Right lobe of liver (tissue), 4 donors: ENCODE data around the gene STX8.

Source experiments
- CTCF ChIP-seq, 4 donors: fragments of 200-600 bp in 3 of 4; fragments of 450-650 bp in 1 of 4; IDR thresholded peaks; one replicate each; pipeline versions ENCODE4 v1.5.1 to v1.8.0; 2016 to 2022; ENCODE audit warnings: antibody characterized with exemption in 4 of 4, mild to moderate bottlenecking in 2 of 4
- POLR2A ChIP-seq: fragments of 450-650 bp; IDR thresholded peaks from one replicate; pipeline ENCODE4 v1.6.1; 2017; ENCODE audit warnings: antibody characterized with exemption, mild to moderate bottlenecking
- donor health status: DM: no; HTN: no; CAD: no.
- donor health status: DM: no; HTN: no; CAD: no.
- donor health status: DM: no; HTN: yes; CAD: no.

- TF ChIP-seq POLR2A: no peak
- TF ChIP-seq CTCF (IDR thresholded peaks at IDR 0.05): no peak
These were observed 334.8 kb downstream of the STX8 start for GRCh38 chr17:9240659-9241370.
